GM18873 (cell line): Measurements from ENCODE around the gene CCDC174.
"Not testable (repeated sequence)": the region's sequence is repeated elsewhere in the genome, so short reads cannot be mapped to it uniquely, and the experiment has no call there.

Experiments used
- ATAC-seq: cut with Tn5 transposase; IDR thresholded peaks from one replicate; pipeline ENCODE4 v1.9.1; 2021; ENCODE audit warnings: mild to moderate bottlenecking, moderate library complexity, moderate number of reproducible peaks; ENCODE audit not compliant: unreplicated experiment, low FRiP score

Gene CCDC174

DNA sequence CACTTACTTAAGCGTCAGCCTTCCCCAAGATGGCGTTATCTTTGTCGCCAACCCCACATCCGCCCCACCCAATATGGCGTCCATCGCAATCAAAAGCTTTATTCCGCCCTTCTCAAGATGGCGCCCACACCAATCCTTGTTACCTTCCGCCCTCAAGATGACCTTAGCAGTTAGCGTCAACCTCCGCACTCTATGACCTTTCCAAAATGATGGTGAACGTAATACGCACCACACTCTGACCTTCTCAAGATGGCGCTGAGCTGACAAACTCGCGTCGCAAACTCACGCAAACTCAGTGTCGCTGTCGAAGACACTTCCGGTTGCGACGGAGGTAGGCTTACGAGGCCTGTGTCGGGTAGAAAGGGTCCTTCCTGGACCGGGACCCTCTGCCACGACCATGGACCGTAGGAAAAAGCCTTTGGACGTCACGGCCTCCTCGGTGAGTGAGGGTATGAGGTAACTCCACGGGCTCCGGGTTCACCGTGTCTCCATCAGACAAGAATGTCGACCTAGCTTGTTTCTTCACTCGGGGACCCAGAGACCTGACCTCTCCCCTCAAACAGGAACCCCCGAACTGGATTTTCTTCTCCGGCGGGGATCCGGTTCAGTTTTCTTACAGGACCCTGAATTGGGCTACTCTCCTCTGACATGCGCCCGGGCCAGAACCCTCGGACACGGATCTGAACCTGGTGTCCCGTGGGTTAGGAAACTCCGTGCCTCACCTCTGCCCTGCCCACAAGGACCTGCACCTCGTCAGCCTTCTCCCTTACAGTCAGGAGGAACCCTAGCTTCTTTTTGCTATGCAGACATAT lies at the start of gene CCDC174:
TSS of gene CCDC174 (plus strand) at position 323 of the 812 bp plus-strand sequence. CDS start at position 398, 75 bp downstream.
- peak; percentile 99 for ATAC-seq

GRCh38 chr3:14602006-14602803 lies 49.4 kb upstream of the CCDC174 start:
- no peak for ATAC-seq

GRCh38 chr3:14602804-14603644 lies 48.5 kb upstream of the CCDC174 start:
- no peak for ATAC-seq

DNA sequence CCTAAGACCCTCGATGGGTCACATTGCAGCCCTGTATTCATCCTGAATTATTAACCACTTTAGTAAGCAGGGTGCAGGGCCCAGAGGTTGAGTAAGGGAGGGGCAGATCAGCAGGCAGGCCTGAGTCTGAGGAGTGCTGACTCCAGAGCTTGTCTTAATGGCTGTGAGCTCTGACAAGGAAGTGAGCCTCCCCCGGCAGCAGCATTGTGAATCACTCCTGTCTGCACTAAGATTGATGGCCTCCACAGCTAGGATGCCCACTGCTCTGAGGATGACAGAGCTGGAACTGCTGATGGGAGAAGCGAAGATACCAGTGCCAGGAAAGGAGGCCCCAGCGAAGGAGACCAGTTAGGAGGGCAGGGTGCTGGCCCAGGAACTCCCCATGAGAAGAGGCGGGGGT lies 46.5 kb upstream of the CCDC174 start:
- ATAC-seq: no peak

DNA sequence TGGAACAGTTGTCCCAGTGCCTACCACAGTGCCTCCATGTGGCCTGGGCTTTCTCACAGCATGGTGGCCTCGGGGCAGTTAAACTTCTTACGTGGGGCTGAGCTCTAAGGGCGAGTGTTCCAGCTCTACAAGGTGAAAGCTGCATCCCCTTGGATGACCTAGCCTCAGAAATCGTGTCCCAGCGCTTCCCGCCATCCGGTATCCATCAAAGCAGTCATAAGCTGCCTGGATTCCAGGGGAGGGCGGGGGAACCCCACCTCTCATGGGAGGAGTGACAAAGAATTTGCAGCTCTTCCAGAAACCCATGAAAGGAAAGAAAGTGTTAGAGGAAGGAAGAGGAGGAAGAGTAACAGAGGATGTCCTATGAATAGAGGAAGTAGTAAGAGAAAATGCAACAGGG lies 45.8 kb upstream of the CCDC174 start:
- no peak for ATAC-seq

GRCh38 chr3:14606669-14607339 lies 44.8 kb upstream of the CCDC174 start:
- no peak for ATAC-seq

DNA sequence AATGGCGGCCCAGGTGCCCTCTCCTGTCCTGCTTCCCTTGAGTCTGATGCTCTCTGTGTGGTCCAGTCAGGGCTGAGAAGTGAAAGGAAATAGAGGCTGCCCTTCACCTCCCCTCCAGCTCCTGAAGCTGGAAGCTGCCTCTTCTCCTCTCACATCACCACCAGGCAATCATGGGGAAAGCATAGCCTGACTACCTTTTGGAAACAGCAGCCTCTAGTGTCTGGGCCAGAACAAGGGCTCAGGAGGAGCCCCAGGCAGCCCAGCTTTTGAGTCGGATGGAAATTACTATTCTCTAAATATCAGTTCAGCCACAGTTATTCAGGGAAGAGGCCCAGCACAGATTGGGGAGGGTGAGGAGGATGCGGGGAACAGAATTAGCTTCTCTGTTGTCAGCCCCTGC lies 43.3 kb upstream of the CCDC174 start:
- no peak for ATAC-seq

DNA sequence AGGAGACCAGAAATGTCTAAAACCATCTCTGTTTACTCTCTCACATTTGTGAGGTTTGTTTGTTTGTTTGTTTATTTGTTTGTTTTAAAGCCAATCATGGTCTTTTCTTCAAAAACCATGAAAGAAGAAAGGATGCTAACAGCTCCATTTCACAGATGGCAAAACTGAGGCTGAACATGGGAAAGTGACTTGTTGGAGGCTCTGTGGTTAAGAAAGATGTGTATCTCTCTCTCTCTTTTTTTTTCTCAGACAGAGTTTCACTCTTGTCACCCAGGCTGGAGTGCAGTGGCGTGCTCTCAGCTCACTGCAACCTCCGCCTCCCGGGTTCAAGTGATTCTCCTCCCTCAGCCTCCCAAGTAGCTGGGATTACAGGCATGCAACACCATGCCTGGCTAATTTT lies 42.5 kb upstream of the CCDC174 start:
- ATAC-seq: not testable (repeated sequence)

- no peak for ATAC-seq
These were observed 42.1 kb upstream of the CCDC174 start for GRCh38 chr3:14609506-14609905.

- no peak for ATAC-seq
These were observed 41.6 kb upstream of the CCDC174 start for GRCh38 chr3:14609941-14610340.

DNA sequence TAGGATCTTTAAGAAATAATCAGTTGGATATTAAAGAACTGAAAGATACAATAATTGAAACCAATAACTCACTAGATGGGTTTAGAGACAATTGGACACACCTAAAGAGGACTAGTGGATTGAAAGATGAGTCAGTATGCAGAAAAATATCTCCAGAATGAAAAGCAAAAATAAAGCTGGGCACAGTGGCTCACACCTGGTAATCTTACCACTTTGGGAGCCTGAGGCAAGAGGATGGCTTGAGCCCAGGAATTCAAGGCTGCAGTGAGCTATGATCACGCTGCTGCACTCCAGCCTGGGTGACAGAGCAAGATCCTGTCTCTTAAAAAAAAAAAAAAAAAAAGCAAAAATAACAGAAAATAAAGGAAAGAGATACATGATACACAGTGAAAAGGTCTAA lies 37.4 kb upstream of the CCDC174 start:
- ATAC-seq: no peak

- no peak for ATAC-seq
These were observed 36.7 kb upstream of the CCDC174 start for GRCh38 chr3:14614862-14615261.

- no peak for ATAC-seq
These were observed 34.7 kb upstream of the CCDC174 start for GRCh38 chr3:14616606-14617507.

- no peak for ATAC-seq
These were observed 34.0 kb upstream of the CCDC174 start for GRCh38 chr3:14617508-14618023.

DNA sequence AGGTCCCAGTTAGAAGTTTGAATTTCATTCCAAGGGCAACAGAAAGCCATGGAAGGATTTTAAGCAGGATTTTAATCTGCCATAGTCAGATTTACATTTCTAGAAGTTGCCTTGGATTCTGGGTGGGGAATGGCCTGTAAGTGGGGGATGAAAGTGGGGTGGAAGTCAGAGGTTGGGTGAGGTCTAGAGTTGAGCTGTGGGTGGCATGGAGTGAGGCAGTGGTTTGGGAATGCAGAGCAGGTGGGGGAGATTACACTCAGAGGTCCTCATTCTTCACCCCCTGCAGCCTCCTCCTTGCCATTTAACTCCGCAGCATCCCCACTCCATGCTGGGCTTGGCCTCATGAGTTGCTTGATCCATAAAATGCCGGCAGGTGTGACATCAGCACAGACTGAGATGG lies 32.0 kb upstream of the CCDC174 start:
- no peak for ATAC-seq

DNA sequence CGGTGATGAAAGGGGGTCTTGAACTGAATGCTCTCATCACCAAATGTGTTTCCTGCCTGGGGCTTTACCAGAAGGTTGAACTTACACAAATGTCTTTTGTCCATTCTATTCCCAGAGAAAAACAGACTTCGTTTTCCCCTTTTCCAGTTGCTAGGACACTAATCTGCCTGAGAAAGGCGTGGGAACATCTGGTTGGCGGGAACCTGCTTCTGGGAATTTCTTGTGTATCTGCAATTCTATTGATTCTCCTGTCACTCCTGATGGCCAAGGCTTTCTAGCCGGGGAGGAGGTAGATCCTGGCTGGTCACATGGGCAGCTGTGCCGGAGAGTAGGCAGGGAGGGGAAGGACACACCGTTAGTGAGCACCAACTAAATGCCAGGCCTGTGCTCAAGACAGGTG lies 31.1 kb upstream of the CCDC174 start:
- ATAC-seq: no peak

DNA sequence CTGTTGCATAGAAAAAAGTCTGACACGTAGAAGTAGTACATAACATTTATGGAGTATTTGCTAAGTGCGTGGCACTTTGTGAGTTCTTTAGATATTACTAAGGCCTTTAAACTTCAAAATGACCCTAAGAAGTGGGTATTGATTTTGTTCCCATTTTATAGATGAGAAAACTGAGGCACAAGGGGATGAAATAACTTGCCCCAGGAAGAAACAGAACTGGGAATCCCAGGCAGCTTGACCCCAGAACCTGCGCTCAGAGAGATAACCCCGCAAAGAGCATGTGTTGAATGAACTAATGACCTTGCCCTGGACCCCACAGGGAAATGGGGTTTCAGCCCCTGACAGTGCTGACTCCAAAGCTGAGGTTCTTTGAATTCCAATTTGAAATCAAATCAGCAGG lies 30.5 kb upstream of the CCDC174 start:
- ATAC-seq: no peak

DNA sequence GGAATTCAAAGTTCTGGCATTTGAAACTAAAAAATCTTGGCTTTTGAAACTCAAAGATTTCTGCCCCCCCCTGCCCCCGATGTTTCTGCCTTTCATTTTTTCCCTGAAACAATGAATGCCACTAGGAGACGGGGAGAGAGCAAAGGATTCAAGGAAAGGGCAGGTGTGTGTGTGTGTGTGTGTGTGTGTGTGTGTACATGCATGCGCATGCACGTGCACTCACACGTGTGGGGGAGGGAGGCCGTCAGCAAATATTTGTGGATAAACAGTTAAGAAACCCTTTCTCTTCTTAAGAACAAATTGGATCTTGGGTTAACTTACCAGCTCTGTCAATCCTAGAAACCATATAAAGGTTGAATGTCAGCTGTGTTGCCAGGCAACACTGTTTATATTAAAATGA lies 29.2 kb upstream of the CCDC174 start:
- ATAC-seq: no peak

- no peak for ATAC-seq
These were observed 28.0 kb upstream of the CCDC174 start for GRCh38 chr3:14623569-14624051.
